ENCODE results near the gene CDC42BPA. TPM values are rescaled to one million over a fixed set of nuclear protein-coding genes. Genes with fewer than 3 reads are reported as not detected.

CDC42BPA gene
- total and polyA plus RNA-seq, 7 experiments from 2014 or later = 0.05 to 2.0 (median 1.2) TPM; not detected in 1

- Histone ChIP-seq H3K4me3 (ENCODE audit: low read length) (no peak overlapping the region), H3K4me1 (ENCODE audit: control insufficient read depth in 2 of 2, insufficient read depth in 2 of 2, low read length in 2 of 2) (peaks cover 0 to 4% of the 10 kb centered on the region in 2 donors), H3K27me3 (ENCODE audit: control insufficient read depth in 2 of 2, insufficient read depth in 2 of 2, low read length in 2 of 2) (no peaks in the 10 kb centered on the region), H3K27ac (ENCODE audit: low read depth, low read length) (peak overlapping the region; percentile 32), H3K36me3 (ENCODE audit: control insufficient read depth in 2 of 3, insufficient read depth in 3 of 3, low read length in 3 of 3) (peaks cover 0 to 30% (median 0%) of the 10 kb centered on the region in 3 experiments), H3K9me3 (ENCODE audit: control insufficient read depth in 2 of 3, low read length in 3 of 3) (no peaks in the 10 kb centered on the region)
- no peaks in the 10 kb centered on the region for H3K27me3 Mint-ChIP-seq
- H3K36me3 Mint-ChIP-seq = peaks cover 3 to 23% (median 17%) of the 10 kb centered on the region in 5 donors
- intact Hi-C loops (cut with micrococcal nuclease) = loop anchor here in 1 of 2 donors (5.0 kb wide), 1 partner anchor 47 kb away; the partner anchor contains the start of gene COQ8A
- H3K9me3 Mint-ChIP-seq = no peaks in the 10 kb centered on the region
- CTCF ChIA-PET = no interaction called here
- H3K4me1 Mint-ChIP-seq = peaks cover 12 to 28% (median 16%) of the 10 kb centered on the region in 7 donors
- POLR2A ChIA-PET = interaction anchor here (1.0 kb wide), 1 partner anchor 49 kb away, joined by 3 read pairs; the partner anchor contains the start of gene COQ8A
- H3K4me3 Mint-ChIP-seq = peak overlapping the region in 7 of 10 donors; percentile 1 to 65 (median 46)
- no peak for DNase-seq
- peak; percentile 35 for ATAC-seq
- peak overlapping the region; percentile 6 to 86 (median 83) for H3K27ac Mint-ChIP-seq
These were observed 329.0 kb downstream of the CDC42BPA start for GRCh38 chr1:226989085-226989920.

- peaks cover 12 to 28% (median 16%) of the 10 kb centered on the region in 7 donors for H3K4me1 Mint-ChIP-seq
- DNase-seq (no peak), ATAC-seq (no peak)
- no peaks in the 10 kb centered on the region for H3K9me3 Mint-ChIP-seq
- ChIA-PET POLR2A (no interaction called here), CTCF (no interaction called here)
- no peaks in the 10 kb centered on the region for H3K27me3 ChIP-seq (ENCODE audit: control insufficient read depth in 2 of 2, insufficient read depth in 2 of 2, low read length in 2 of 2)
- H3K36me3 ChIP-seq (ENCODE audit: control insufficient read depth in 2 of 3, insufficient read depth in 3 of 3, low read length in 3 of 3) = peaks cover 0 to 40% (median 0%) of the 10 kb centered on the region in 3 experiments
- H3K4me1 ChIP-seq (ENCODE audit: control insufficient read depth in 2 of 2, insufficient read depth in 2 of 2, low read length in 2 of 2) = peaks cover 0 to 4% of the 10 kb centered on the region in 2 donors
- H3K27ac ChIP-seq (ENCODE audit: low read depth, low read length) = no peak overlapping the region
- no peak overlapping the region for H3K4me3 Mint-ChIP-seq
- no peaks in the 10 kb centered on the region for H3K27me3 Mint-ChIP-seq
- H3K36me3 Mint-ChIP-seq = peaks cover 3 to 23% (median 17%) of the 10 kb centered on the region in 5 donors
- H3K27ac Mint-ChIP-seq = peak overlapping the region in 6 of 9 donors; percentile 30 to 63 (median 43)
- intact Hi-C loops (cut with micrococcal nuclease) = loop anchor here in 1 of 2 donors (5.0 kb wide), 1 partner anchor 46 kb away; the partner anchor contains the start of gene COQ8A
- H3K9me3 ChIP-seq (ENCODE audit: control insufficient read depth in 2 of 3, low read length in 3 of 3) = no peaks in the 10 kb centered on the region
- H3K4me3 ChIP-seq (ENCODE audit: low read length) = no peak overlapping the region
These were observed 330.0 kb downstream of the CDC42BPA start for GRCh38 chr1:226988334-226988666.

- ChIA-PET CTCF (no interaction called here), POLR2A (no interaction called here)
- Mint-ChIP-seq H3K27me3 (no peaks in the 10 kb centered on the region), H3K4me3 (no peak overlapping the region), H3K9me3 (no peaks in the 10 kb centered on the region), H3K4me1 (peaks cover 13 to 28% (median 16%) of the 10 kb centered on the region in 7 donors), H3K27ac (peak overlapping the region in 5 of 9 donors; percentile 30 to 49 (median 38)), H3K36me3 (peaks cover 3 to 26% (median 17%) of the 10 kb centered on the region in 5 donors)
- no peak for DNase-seq
- peaks cover 0 to 45% (median 0%) of the 10 kb centered on the region in 3 experiments for H3K36me3 ChIP-seq (ENCODE audit: control insufficient read depth in 2 of 3, insufficient read depth in 3 of 3, low read length in 3 of 3)
- H3K4me1 ChIP-seq (ENCODE audit: control insufficient read depth in 2 of 2, insufficient read depth in 2 of 2, low read length in 2 of 2) = peaks cover 0 to 4% of the 10 kb centered on the region in 2 donors
- H3K27ac ChIP-seq (ENCODE audit: low read depth, low read length) = no peak overlapping the region
- H3K27me3 ChIP-seq (ENCODE audit: control insufficient read depth in 2 of 2, insufficient read depth in 2 of 2, low read length in 2 of 2) = no peaks in the 10 kb centered on the region
- no peak overlapping the region for H3K4me3 ChIP-seq (ENCODE audit: low read length)
- no peaks in the 10 kb centered on the region for H3K9me3 ChIP-seq (ENCODE audit: control insufficient read depth in 2 of 3, low read length in 3 of 3)
- intact Hi-C loops (cut with micrococcal nuclease) = loop anchor here in 1 of 2 donors (5.0 kb wide), 1 partner anchor 45 kb away; the partner anchor contains the start of gene COQ8A
- ATAC-seq = no peak
These were observed 330.5 kb downstream of the CDC42BPA start for GRCh38 chr1:226987623-226988333.

GRCh38 chr1:226987179-226987536 is 331.1 kb downstream of the CDC42BPA start:
- ATAC-seq (no peak), DNase-seq (no peak)
- Histone ChIP-seq H3K9me3 (ENCODE audit: control insufficient read depth in 2 of 3, low read length in 3 of 3) (no peaks in the 10 kb centered on the region), H3K27me3 (ENCODE audit: control insufficient read depth in 2 of 2, insufficient read depth in 2 of 2, low read length in 2 of 2) (no peaks in the 10 kb centered on the region), H3K4me3 (ENCODE audit: low read length) (no peak overlapping the region), H3K4me1 (ENCODE audit: control insufficient read depth in 2 of 2, insufficient read depth in 2 of 2, low read length in 2 of 2) (peaks cover 0 to 4% of the 10 kb centered on the region in 2 donors), H3K27ac (ENCODE audit: low read depth, low read length) (no peak overlapping the region), H3K36me3 (ENCODE audit: control insufficient read depth in 2 of 3, insufficient read depth in 3 of 3, low read length in 3 of 3) (peaks cover 0 to 51% (median 0%) of the 10 kb centered on the region in 3 experiments)
- intact Hi-C loops (cut with micrococcal nuclease) = loop anchor here in 1 of 2 donors (5.0 kb wide), 1 partner anchor 45 kb away; the partner anchor contains the start of gene COQ8A
- ChIA-PET POLR2A (no interaction called here), CTCF (no interaction called here)
- H3K4me3 Mint-ChIP-seq = no peak overlapping the region
- H3K36me3 Mint-ChIP-seq = peaks cover 3 to 26% (median 17%) of the 10 kb centered on the region in 5 donors
- no peaks in the 10 kb centered on the region for H3K9me3 Mint-ChIP-seq
- H3K27me3 Mint-ChIP-seq = no peaks in the 10 kb centered on the region
- H3K27ac Mint-ChIP-seq = no peak overlapping the region
- peaks cover 13 to 28% (median 16%) of the 10 kb centered on the region in 7 donors for H3K4me1 Mint-ChIP-seq

- H3K36me3 Mint-ChIP-seq = peaks cover 3 to 26% (median 17%) of the 10 kb centered on the region in 5 donors
- no peak overlapping the region for H3K27ac ChIP-seq (ENCODE audit: low read depth, low read length)
- no peaks in the 10 kb centered on the region for H3K27me3 ChIP-seq (ENCODE audit: control insufficient read depth in 2 of 2, insufficient read depth in 2 of 2, low read length in 2 of 2)
- ATAC-seq = no peak
- H3K4me3 Mint-ChIP-seq = no peak overlapping the region
- no peaks in the 10 kb centered on the region for H3K9me3 Mint-ChIP-seq
- ChIA-PET POLR2A (no interaction called here), CTCF (no interaction called here)
- H3K27me3 Mint-ChIP-seq = no peaks in the 10 kb centered on the region
- DNase-seq = no peak
- H3K36me3 ChIP-seq (ENCODE audit: control insufficient read depth in 2 of 3, insufficient read depth in 3 of 3, low read length in 3 of 3) = peaks cover 0 to 57% (median 0%) of the 10 kb centered on the region in 3 experiments
- no peak overlapping the region for H3K4me3 ChIP-seq (ENCODE audit: low read length)
- H3K9me3 ChIP-seq (ENCODE audit: control insufficient read depth in 2 of 3, low read length in 3 of 3) = no peaks in the 10 kb centered on the region
- H3K27ac Mint-ChIP-seq = peak overlapping the region in 1 of 9 donors; percentile 40
- intact Hi-C loops (cut with micrococcal nuclease) = loop anchor here in 1 of 2 donors (5.0 kb wide), 1 partner anchor 44 kb away; the partner anchor contains the start of gene COQ8A
- peaks cover 13 to 28% (median 16%) of the 10 kb centered on the region in 7 donors for H3K4me1 Mint-ChIP-seq
- peaks cover 0 to 4% of the 10 kb centered on the region in 2 donors for H3K4me1 ChIP-seq (ENCODE audit: control insufficient read depth in 2 of 2, insufficient read depth in 2 of 2, low read length in 2 of 2)
These were observed 331.7 kb downstream of the CDC42BPA start for GRCh38 chr1:226986496-226987178.

- intact Hi-C loops (cut with micrococcal nuclease) = loop anchor here in 1 of 2 donors (5.0 kb wide), 1 partner anchor 44 kb away; the partner anchor contains the start of gene COQ8A
- H3K4me3 Mint-ChIP-seq = no peak overlapping the region
- H3K36me3 Mint-ChIP-seq = peaks cover 3 to 26% (median 17%) of the 10 kb centered on the region in 5 donors
- H3K27ac Mint-ChIP-seq = peak overlapping the region in 2 of 9 donors; percentile 17 to 40
- H3K4me3 ChIP-seq (ENCODE audit: low read length) = no peak overlapping the region
- peaks cover 13 to 28% (median 16%) of the 10 kb centered on the region in 7 donors for H3K4me1 Mint-ChIP-seq
- H3K27ac ChIP-seq (ENCODE audit: low read depth, low read length) = no peak overlapping the region
- peaks cover 0 to 63% (median 0%) of the 10 kb centered on the region in 3 experiments for H3K36me3 ChIP-seq (ENCODE audit: control insufficient read depth in 2 of 3, insufficient read depth in 3 of 3, low read length in 3 of 3)
- no peaks in the 10 kb centered on the region for H3K27me3 Mint-ChIP-seq
- DNase-seq (no peak), ATAC-seq (no peak)
- H3K27me3 ChIP-seq (ENCODE audit: control insufficient read depth in 2 of 2, insufficient read depth in 2 of 2, low read length in 2 of 2) = no peaks in the 10 kb centered on the region
- ChIA-PET CTCF (no interaction called here), POLR2A (no interaction called here)
- peaks cover 0 to 4% of the 10 kb centered on the region in 2 donors for H3K4me1 ChIP-seq (ENCODE audit: control insufficient read depth in 2 of 2, insufficient read depth in 2 of 2, low read length in 2 of 2)
- no peaks in the 10 kb centered on the region for H3K9me3 ChIP-seq (ENCODE audit: control insufficient read depth in 2 of 3, low read length in 3 of 3)
- H3K9me3 Mint-ChIP-seq = no peaks in the 10 kb centered on the region
These were observed 332.3 kb downstream of the CDC42BPA start for GRCh38 chr1:226985839-226986463.

Data from naive thymus-derived CD4-positive, alpha-beta T cell (primary cell).